Loucy (cell line): Measurements from ENCODE around the gene SAMD8.

Experiments
- CTCF ChIP-seq: fragments of 200-600 bp; sonication (generic); conservative IDR thresholded peaks from 2 replicates; pipeline ENCODE4 v1.5.1; 2014; ENCODE audit warnings: mild to moderate bottlenecking, antibody characterized with exemption, low read length
- EZH2phosphoT487 ChIP-seq: fragments of 200-600 bp; IDR thresholded peaks from 2 replicates; pipeline ENCODE4 v1.6.1; 2018; ENCODE audit warnings: antibody characterized with exemption, mild to moderate bottlenecking, moderate library complexity, borderline replicate concordance

- no peak for TF ChIP-seq CTCF
- no peak for TF ChIP-seq EZH2phosphoT487
Observed at GRCh38 chr10:75086278-75086934, 25.1 kb upstream of the SAMD8 start.
